COLO829 (cell line): Measurements from ENCODE around the gene EML6.

Experiments used
- DNase-seq: peaks from one replicate; pipeline ENCODE4 v3.0.0; 2012; ENCODE audit warnings: low spot score

EML6 gene

GRCh38 chr2:55003706-55004639 lies 280.5 kb downstream of the EML6 start:
- no peak for DNase-seq

GRCh38 chr2:55006306-55006705 lies 282.8 kb downstream of the EML6 start:
- DNase-seq = no peak

- no peak for DNase-seq
These were observed 286.0 kb downstream of the EML6 start for GRCh38 chr2:55009277-55010060.

- peak; percentile 77 for DNase-seq
These were observed 286.7 kb downstream of the EML6 start for GRCh38 chr2:55010149-55010591.

GRCh38 chr2:55010915-55011314 lies 287.5 kb downstream of the EML6 start:
- DNase-seq = no peak

- DNase-seq = no peak
These were observed 288.6 kb downstream of the EML6 start for GRCh38 chr2:55011831-55012671.

- no peak for DNase-seq
These were observed 289.4 kb downstream of the EML6 start for GRCh38 chr2:55012672-55013484.

- no peak for DNase-seq
These were observed 290.5 kb downstream of the EML6 start for GRCh38 chr2:55013936-55014335.

GRCh38 chr2:55014962-55015939 lies 291.8 kb downstream of the EML6 start:
- DNase-seq = peak; percentile 32

GRCh38 chr2:55017428-55017827 lies 294.0 kb downstream of the EML6 start:
- DNase-seq = no peak

- no peak for DNase-seq
These were observed 294.4 kb downstream of the EML6 start for GRCh38 chr2:55017880-55018279.

- DNase-seq = no peak
These were observed 295.2 kb downstream of the EML6 start for GRCh38 chr2:55018619-55019018.

- DNase-seq = no peak
These were observed 296.2 kb downstream of the EML6 start for GRCh38 chr2:55019526-55020258.
